ENCODE measurements around the gene TMIE. TPM values are rescaled to one million over a fixed set of nuclear protein-coding genes. Genes with fewer than 3 reads are reported as not detected.

Gene TMIE
- total RNA-seq, 1 experiment from 2014 or later, result 6.5 TPM

DNA sequence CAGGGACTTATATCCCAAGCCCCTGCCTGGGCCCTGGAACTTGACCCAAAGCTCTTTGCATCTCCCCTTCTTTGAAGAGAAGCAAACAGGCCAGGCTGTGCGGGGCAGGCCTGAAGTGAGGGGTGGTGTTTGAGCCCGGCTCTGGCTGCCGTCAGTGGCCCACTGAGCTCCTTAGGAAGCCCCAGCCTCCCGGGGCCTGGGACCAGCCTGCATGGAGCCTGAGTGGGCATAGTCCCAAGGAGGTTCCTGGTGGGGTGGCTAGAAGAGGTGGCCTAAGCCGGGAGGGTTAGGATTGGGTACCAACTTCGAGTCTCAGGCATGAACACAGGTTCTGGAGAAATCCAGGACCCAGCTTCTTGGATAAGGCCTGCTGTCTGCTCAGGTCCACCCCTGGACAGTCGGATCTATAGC is 6.4 kb downstream of the TMIE start:
- no peak overlapping the region for H2AFZ ChIP-seq
- intact Hi-C loops (cut with micrococcal nuclease; ENCODE audit: unreplicated experiment), result loop anchor here (5.0 kb wide), 2 partner anchors 290 to 675 kb away; partner anchors contain the start of gene PTPN23
- ChIA-PET POLR2A (ENCODE audit: unreplicated experiment) (no interaction called here), CTCF (no interaction called here)
- no peak overlapping the region for H3K4me3 ChIP-seq
- H3F3A ChIP-seq (ENCODE audit: insufficient read depth, low read depth), result no peaks in the 10 kb centered on the region
- TF ChIP-seq EZH2 (IDR thresholded peaks at IDR 0.05; ENCODE audit: low read depth), result no peak
- H3K9me2 ChIP-seq (ENCODE audit: insufficient read depth), result no peaks in the 10 kb centered on the region
- no peaks in the 10 kb centered on the region for H3K36me3 ChIP-seq (ENCODE audit: low read depth)
- no peak overlapping the region for H3K4me2 ChIP-seq
- no TSS peak for BruUV-seq (replicated peaks)
- no peak for DNase-seq
- no peak overlapping the region for H3K27ac ChIP-seq
- no peaks in the 10 kb centered on the region for H3K27me3 ChIP-seq (ENCODE audit: insufficient read depth, low read depth)
- no peaks in the 10 kb centered on the region for H3K79me2 ChIP-seq (ENCODE audit: low read depth)
- H4K20me1 ChIP-seq (ENCODE audit: insufficient read depth), result no peaks in the 10 kb centered on the region
- H3K4me1 ChIP-seq (replicated peaks; ENCODE audit: insufficient read depth), result peaks cover 16% of the 10 kb centered on the region
- H3K9me3 ChIP-seq (ENCODE audit: insufficient read depth, low read depth), result no peaks in the 10 kb centered on the region

DNA sequence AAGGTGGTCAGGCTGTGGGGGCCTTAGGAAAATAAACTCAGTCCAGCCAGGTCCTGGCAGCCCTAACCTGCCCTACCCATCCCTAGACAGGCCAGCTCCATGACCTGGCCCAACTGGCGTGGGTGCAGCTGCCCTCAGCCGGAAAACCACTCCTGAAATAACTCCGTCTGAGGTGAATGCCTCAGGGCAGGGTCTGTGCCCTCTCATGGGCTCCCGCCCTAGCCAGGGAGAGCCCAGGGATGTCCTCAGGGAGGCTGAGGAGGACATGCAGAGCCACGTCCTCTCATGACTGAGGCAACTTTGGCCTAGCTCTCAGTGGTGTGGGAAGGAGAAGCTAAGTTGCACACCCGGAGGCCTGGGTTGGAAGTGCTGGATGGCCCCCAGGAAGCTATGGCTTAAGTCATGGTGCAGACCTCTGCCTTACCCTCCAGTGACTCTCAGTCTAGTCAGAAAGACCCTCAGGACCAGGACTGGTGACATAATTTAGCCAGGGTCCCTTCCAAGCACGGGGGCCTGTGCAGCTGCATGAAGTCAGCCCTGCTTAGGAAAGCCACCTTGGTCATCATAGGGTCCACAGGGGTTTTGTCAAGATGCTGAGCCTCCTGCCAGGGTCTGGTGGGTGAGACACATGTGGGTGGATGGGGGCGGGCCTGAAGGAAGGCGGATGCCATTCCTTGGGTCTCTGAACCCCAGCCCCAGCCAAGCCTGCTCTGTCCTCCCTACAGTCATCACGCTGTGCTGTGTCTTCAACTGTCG is 7.4 kb downstream of the TMIE start:
- no peaks in the 10 kb centered on the region for H3K9me3 ChIP-seq (ENCODE audit: insufficient read depth, low read depth)
- no peaks in the 10 kb centered on the region for H3K36me3 ChIP-seq (ENCODE audit: low read depth)
- ChIA-PET POLR2A (ENCODE audit: unreplicated experiment) (no interaction called here), CTCF (interaction anchor here (0.6 kb wide), 1 partner anchor 17 kb away, joined by 3 read pairs; no protein-coding TSS in a partner anchor)
- H3K27me3 ChIP-seq (ENCODE audit: insufficient read depth, low read depth), result no peaks in the 10 kb centered on the region
- no peak overlapping the region for H3K27ac ChIP-seq
- H3F3A ChIP-seq (ENCODE audit: insufficient read depth, low read depth), result no peaks in the 10 kb centered on the region
- no TSS peak for BruUV-seq (replicated peaks)
- no peak for DNase-seq
- H3K4me3 ChIP-seq, result no peak overlapping the region
- H3K79me2 ChIP-seq (ENCODE audit: low read depth), result no peaks in the 10 kb centered on the region
- TF ChIP-seq, protein P1, sequence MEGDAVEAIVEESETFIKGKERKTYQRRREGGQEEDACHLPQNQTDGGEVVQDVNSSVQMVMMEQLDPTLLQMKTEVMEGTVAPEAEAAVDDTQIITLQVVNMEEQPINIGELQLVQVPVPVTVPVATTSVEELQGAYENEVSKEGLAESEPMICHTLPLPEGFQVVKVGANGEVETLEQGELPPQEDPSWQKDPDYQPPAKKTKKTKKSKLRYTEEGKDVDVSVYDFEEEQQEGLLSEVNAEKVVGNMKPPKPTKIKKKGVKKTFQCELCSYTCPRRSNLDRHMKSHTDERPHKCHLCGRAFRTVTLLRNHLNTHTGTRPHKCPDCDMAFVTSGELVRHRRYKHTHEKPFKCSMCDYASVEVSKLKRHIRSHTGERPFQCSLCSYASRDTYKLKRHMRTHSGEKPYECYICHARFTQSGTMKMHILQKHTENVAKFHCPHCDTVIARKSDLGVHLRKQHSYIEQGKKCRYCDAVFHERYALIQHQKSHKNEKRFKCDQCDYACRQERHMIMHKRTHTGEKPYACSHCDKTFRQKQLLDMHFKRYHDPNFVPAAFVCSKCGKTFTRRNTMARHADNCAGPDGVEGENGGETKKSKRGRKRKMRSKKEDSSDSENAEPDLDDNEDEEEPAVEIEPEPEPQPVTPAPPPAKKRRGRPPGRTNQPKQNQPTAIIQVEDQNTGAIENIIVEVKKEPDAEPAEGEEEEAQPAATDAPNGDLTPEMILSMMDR (conservative IDR thresholded peaks at IDR 0.05), result no peak
- TF ChIP-seq EZH2 (IDR thresholded peaks at IDR 0.05; ENCODE audit: low read depth), result no peak
- no peak overlapping the region for H3K4me2 ChIP-seq
- intact Hi-C loops (cut with micrococcal nuclease; ENCODE audit: unreplicated experiment), result loop anchor here (5.0 kb wide), 2 partner anchors 289 to 674 kb away; partner anchors contain the start of gene PTPN23
- H3K4me1 ChIP-seq (replicated peaks; ENCODE audit: insufficient read depth), result peaks cover 16% of the 10 kb centered on the region
- H4K20me1 ChIP-seq (ENCODE audit: insufficient read depth), result no peaks in the 10 kb centered on the region
- H2AFZ ChIP-seq, result no peak overlapping the region
- no peaks in the 10 kb centered on the region for H3K9me2 ChIP-seq (ENCODE audit: insufficient read depth)

DNA sequence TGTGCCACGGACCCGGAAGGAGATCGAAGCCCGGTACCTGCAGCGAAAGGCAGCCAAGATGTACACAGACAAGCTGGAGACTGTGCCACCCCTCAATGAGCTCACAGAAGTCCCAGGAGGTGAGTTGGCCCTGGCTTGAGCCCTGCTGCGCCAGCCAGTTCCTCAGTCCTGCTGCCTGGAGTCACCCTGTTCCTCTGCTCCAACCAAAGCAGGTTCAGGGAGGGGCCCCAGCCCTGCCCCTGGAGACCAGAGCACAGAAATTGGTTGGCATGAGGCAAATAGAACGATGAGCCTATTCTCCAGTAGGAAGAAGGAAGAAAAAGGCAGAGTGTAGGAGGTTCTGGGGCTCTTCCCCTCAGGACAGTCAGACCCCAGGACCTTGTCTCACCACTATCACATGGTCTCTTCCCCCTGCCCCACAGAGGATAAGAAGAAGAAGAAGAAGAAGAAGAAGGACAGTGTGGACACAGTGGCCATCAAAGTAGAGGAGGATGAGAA is 8.0 kb downstream of the TMIE start:
- Histone ChIP-seq H3K9me3 (ENCODE audit: insufficient read depth, low read depth) (no peaks in the 10 kb centered on the region), H3K36me3 (ENCODE audit: low read depth) (no peaks in the 10 kb centered on the region), H2AFZ (no peak overlapping the region), H3K4me3 (no peak overlapping the region), H3K4me1 (replicated peaks; ENCODE audit: insufficient read depth) (peaks cover 16% of the 10 kb centered on the region), H3K4me2 (no peak overlapping the region), H3K27me3 (ENCODE audit: insufficient read depth, low read depth) (no peaks in the 10 kb centered on the region), H3K27ac (no peak overlapping the region), H3F3A (ENCODE audit: insufficient read depth, low read depth) (no peaks in the 10 kb centered on the region), H3K79me2 (ENCODE audit: low read depth) (no peaks in the 10 kb centered on the region), H3K9me2 (ENCODE audit: insufficient read depth) (no peaks in the 10 kb centered on the region), H4K20me1 (ENCODE audit: insufficient read depth) (no peaks in the 10 kb centered on the region)
- CTCF ChIA-PET, result interaction anchor here (0.6 kb wide), 1 partner anchor 16 kb away, joined by 3 read pairs; no protein-coding TSS in a partner anchor
- no TSS peak for BruUV-seq (replicated peaks)
- no peak for DNase-seq
- intact Hi-C loops (cut with micrococcal nuclease; ENCODE audit: unreplicated experiment), result loop anchor here (5.0 kb wide), 2 partner anchors 288 to 673 kb away; partner anchors contain the start of gene PTPN23
- no peak for TF ChIP-seq EZH2 (IDR thresholded peaks at IDR 0.05; ENCODE audit: low read depth)
- TF ChIP-seq, protein P1 (conservative IDR thresholded peaks at IDR 0.05), result no peak
- POLR2A ChIA-PET (ENCODE audit: unreplicated experiment), result no interaction called here

Measured in PC-9 (cell line).